GM21526 (cell line): ENCODE results near the gene HADHA.

Experiments used
- ATAC-seq: cut with Tn5 transposase; IDR thresholded peaks from one replicate; pipeline ENCODE4 v1.9.1; 2021; ENCODE audit warnings: moderate library complexity; ENCODE audit not compliant: unreplicated experiment, low FRiP score

The HADHA gene

GRCh38 chr2:26148501-26148900 lies 95.9 kb downstream of the HADHA start:
- ATAC-seq, result no peak

- no peak for ATAC-seq
Measured at GRCh38 chr2:26144953-26145680, 99.3 kb downstream of the HADHA start.

- ATAC-seq, result no peak
Measured at GRCh38 chr2:26144031-26144430, 100.4 kb downstream of the HADHA start.

GRCh38 chr2:26141145-26141769 lies 103.2 kb downstream of the HADHA start:
- ATAC-seq, result no peak
